Stimulated activated CD8-positive, alpha-beta memory T cell treated with anti-CD3 and anti-CD28 coated beads, Interleukin-7, amount 100 ng/mL, for 24 hours (primary cell): ENCODE data around the gene OARD1.
"Not testable (repeated sequence)": the region's sequence is repeated elsewhere in the genome, so short reads cannot be mapped to it uniquely, and the experiment has no call there.

Source experiments
- DNase-seq: peaks from one replicate; pipeline ENCODE4 v3.0.0-alpha.2; 2020; ENCODE audit warnings: low read depth

Gene OARD1, protein sequence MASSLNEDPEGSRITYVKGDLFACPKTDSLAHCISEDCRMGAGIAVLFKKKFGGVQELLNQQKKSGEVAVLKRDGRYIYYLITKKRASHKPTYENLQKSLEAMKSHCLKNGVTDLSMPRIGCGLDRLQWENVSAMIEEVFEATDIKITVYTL

DNA sequence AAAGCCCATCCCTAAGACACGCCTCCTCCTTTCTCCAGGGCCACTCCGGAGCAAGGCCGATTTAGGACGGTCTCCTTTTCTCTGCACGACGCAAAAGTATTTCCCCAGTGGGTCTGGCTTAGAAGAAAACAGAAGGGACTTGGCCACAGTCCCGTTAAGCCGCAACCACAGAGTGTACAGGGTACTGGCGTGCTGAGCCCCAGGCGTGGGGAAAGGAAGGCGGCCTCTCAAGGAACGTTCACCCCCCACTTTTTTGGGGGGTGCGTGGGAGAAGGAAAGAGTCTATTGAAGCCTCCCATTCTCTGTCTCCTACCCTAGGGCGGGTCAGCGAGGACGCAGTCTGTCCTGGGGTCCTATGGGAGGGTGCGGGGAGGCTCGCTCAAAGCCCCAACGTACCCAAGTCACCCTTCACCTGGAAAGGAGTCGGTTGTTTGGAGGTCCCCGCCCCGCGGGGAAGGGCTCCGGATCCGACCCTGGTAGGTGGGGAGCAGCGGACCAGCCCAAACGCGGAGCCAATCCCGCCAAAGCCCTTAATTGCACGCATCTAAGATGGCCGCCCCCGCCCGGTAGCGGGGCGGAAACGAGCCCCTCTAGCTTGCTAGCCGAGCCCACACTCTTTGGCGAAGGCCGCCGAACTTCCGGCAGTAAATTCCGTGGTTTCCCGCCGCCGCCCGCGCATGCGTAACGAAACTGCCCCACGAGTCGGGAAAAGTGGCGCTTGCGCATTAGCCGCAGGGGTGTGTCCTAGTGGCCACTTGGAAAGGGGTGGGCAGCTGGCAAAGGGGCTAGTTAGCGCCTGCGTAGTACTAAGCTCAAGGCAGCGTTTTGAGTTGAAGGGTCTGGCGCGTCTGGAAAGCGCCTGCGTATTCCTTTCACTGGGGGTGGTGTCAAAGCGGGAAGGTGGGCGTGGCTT lies at the start of gene OARD1:
Gene OARD1, minus strand, starts transcription at position 434 of the 913 bp plus-strand sequence. CDS start 722 bp downstream, outside the sequence.
- peak; percentile 100 for DNase-seq

DNA sequence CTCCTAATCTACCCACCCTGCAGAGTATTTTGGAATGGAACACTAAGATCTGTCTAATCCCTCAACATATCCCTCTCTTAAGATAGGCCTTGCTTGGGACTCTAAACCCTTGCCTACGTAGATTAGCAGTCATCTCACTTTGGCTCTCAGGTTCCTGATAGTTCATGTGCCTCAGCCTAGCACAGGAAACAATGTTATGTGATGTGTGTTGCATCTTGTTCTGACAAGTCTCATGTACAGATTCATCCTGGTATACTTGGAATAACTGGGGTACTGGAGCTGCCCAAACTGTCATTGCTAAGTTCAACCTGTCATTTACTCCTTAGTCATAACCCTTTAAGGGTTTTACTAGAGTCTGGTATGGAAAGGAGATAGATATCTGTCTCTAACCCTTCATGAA lies 47.9 kb upstream of the OARD1 start:
- no peak for DNase-seq

DNA sequence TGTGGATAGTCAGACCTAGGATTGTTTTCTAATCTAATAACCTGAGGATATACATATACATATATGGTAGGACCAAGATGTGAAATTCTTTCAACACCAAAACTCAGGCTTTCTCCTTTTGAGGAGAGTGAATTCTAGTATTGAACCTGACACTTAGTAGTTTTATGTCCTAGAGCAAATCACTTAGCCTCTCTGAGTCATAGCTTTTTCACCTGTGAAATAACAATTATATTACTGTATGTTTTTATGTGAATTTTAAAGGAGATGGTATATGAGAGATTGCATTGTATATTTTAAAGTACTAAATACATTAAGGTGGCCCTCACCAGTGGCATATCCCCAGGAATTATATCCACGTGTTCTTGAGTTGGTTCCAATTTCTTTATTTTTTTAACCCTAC lies 47.4 kb upstream of the OARD1 start:
- no peak for DNase-seq

DNA sequence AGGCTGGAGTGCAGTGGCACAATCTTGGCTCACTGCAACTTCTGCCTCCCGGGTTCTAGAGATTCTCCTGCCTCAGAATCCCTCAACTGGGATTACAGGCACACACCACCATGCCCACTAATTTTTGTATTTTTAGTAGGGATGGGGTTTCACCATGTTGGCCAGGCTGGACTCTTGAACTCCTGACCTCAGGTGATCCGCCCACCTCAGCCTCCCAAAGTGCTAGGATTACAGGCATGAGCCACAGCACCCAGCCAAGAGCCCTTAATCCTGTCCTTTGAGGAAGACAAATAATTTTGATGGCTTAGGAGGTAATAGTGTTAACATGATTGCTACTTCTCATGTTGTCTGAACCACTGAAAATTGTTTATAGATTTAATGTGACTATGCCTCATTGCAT lies 42.9 kb upstream of the OARD1 start:
- not testable (repeated sequence) for DNase-seq

DNA sequence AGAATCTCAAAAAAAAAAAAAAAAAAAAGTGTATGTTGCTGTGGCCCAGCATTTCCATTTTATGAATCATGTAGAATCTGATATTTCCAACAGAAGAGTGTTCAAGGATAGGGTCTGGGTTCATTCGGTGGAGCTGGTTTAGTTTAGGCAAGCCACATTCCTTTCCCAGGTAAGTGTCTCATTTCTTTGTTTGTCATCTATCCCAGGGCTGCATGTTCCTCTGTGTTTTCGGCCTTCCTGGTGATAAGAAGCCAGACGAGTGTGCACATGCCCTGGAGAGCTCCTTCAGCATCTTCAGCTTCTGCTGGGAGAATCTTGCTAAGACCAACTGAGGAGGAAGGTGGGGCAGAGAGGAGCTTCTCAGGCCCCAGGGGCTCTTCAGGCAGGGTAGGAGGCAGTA lies 38.9 kb upstream of the OARD1 start:
- no peak for DNase-seq

DNA sequence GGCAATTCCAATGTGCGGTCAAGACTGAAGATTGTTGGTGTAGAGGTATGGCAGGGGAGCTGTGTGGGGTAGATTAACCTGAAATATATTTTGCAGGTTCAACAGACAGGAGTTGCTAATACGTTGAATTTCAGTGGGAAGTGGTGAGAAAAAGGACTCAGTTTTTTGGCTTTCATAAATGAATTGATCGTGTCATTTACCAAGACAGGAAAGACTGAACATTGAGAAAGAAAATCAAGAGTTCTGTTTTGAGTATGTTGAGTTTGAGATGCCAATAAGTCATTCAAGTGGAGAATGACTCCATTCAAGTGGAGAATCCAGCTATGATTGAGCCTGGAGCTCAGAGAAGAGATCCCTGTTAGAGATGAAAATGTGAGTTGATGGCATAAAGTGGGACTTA lies 31.7 kb upstream of the OARD1 start:
- no peak for DNase-seq

DNA sequence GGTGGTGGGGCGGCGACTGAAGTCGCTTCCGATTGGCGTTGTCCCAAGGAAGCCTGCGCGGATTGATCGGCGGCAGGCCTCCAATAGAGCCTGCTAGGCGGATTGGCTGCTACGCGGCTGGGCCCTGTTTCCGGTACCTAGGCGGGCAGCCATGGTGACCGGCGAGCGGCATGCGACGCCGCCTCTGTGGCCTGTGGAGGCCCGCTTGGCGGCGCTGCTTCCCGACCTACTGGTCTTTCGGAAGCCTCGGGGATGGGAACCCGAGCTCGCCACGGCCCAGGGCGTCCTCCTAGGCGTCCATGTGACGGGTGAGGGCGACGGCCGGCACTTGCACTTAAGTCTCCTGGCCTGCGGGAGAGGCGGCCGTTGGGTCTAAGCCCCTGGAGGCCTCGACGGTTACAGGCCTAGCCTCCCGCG lies 28.7 kb upstream of the OARD1 start:
- no peak for DNase-seq

DNA sequence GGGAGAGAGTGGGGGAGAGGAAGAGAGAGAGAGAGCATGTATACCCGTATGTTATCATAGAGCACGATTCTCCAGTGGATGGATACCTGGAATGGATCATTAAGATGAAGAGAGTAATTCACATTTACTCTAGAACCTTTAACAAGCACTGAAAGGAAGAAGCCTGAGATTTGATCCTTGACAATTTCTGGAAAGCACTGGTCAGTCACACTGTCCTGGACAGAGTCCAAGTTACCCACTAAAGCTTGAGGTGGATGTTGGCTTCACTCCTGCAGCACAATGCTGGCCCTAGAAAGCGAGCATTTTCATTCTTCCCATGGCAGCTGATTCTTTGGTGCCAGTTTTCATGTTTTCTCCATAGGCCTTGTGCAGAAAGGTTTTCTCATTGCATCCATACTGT lies 26.2 kb upstream of the OARD1 start:
- no peak for DNase-seq

DNA sequence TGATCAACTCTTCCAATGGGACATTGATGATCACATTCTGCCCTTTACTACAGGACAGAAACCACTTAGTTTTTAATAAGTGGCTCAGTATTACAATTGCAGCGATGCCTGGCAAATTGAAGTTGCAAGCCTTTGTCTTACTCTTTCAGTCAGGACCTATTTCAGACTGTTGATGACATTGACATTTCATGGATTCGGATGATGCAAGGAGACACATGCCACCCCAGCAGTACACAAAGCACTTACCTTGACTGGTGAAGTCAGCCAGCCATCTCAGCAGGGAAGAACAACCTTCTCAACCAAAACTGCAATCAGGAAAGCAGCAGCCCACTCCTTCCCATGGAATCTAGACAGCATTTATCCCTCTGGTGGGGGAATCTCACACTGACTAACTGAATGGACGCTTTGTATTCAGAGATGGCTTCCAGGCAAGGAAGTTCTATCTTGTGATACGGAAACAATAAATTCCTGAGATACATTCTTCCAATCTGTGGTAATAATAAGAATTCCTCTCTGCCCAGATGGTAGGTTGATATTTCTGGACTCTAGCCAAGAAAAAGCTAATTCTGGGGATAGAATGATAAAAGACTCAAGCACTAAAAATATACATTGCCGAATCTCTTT lies 25.4 kb upstream of the OARD1 start:
- no peak for DNase-seq

DNA sequence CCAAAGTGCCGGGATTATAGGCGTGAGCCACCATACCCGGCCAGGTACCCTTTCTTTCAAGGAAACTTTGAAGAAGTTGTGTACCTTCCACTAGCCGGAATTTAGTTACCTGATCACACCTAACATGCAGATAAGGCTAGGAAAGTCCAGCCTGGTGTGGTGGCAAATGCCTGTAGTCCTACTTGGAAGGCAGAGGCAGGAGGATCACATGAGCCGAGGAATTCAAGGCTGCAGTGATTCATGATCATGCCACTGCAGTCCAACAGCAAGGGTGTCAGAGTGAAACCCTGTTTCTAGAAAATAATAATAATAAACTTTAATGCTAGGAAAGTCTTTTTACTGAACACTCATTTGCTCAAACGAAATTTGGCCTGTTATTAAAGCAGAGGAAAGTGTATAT lies 21.6 kb upstream of the OARD1 start:
- DNase-seq: no peak

DNA sequence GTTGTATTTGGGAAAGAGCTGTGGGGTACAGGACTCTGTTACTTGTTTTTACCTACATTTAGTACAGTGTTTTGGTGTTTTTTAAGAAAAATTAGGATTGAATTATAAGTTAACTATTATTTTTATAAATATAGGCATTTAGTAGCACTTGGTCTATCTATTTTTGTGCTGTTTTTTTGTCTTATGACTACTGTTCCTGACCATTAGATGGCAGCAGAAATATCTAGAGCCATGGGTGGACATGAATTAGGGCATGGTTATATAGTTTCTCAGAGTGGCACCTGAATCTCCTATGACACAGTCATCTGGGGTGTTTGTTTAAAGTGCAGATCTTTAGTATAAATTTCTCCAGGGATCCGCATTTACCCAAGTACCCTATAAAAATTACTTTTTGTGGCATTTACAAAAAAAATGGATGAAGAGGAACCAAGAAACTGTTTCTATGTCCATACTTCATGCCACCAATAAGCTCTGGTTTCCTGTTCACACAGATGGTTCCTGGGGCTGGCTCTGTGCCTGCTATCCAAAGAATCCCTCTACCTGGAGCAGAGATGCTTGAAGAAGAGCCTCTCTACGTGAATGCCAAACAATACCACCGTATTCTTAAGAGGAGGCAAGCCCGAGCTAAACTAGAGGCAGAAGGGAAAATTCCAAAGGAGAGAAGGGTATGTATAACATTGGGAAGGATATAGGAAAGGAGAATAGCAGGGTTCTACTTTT lies 20.4 kb upstream of the OARD1 start:
- no peak for DNase-seq

DNA sequence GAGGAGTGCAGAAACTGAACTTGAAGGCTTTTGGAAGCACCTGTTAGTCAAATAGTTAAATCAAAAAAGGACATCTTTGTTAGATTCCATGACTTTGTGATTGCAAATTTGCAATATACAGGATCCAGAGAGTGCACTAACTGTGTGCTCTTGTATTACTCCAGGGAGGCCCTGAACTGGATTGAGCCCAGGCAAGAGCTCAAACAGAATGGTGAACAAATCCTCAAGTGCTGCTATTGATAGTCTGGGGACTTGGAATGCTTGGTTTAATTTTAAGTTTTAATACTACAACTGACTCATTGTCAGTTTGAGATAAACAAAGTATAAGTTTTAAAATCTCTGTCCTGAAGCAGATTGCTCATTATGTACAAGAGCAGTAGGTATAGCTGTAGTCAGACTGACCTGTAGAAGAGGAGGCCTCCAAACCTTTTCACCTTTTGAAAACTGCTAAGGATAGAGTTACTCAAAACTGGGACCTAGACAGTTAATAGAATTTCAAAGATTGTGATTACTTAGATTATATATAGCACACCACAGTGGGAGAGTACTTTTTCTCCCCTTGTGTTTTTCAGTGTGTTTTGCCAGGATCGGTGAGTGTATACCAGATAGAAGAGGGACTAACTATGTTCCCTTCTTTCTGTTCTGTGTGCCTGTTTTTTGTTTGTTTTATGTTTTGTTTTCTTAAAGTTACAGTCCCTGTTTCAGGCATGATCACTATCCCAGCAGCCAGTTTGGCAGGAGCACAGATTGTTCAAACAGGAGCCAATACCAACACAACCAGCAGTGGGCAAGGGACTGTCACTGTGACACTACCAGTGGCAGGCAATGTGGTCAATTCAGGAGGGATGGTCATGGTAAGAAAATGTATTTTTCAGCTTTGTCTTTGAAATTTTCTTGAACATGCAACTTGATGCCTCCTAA lies 18.9 kb upstream of the OARD1 start:
- no peak for DNase-seq

DNA sequence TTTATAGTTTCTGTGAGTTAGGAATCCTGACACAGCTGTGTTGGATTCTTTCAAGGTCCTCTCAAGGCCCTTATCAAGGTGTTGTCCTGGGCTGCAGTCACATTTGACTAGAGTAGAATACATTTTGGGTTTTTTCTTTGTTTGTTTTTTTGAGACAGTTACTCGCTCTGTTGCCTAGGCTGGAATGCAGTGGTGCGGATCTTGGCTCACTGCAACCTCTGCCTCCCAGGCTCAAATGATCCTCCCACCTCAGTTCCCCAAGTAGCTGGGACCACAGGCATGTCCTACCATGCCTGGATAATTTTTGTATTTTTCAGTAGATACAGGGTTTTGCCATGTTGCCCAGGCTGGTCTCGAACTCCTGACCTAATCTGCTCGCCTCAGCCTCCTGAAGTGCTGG lies 16.3 kb upstream of the OARD1 start:
- DNase-seq: no peak

DNA sequence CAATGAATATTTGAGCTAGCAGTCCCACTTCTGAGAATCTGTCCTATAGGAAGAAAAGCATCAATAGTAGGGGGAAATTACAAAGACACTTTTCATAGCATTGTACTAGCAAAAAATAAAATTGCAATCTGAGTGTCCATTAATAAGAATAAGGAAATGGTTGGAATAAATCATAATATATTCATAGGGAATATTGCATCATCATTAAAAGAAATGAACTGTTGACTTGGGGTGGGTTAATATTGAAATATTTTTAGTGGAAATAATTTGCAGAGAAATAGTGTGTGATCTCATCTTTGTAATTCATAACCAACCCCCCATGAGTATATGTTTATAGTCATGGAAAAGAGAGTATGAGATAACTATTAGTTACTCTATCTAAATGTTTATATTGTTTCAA lies 13.0 kb upstream of the OARD1 start:
- no peak for DNase-seq

DNA sequence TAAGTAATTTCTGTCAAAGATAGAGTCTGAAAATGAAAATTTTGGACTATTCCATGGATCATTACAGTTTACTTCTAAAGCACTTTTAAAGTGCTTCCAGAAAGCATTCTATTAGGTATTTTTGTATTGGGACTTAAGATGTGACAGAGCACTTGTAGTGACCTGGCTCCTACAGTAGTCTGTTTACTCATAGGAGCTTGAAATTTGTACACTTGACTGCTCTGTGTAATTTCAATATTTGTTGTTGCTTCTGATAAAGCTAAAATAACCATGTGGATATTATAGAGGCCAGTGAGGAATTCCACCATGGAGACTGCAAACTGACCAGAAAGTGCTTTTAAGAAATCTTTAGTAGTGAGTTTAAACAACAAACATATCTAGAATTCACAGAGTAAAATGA lies 10.9 kb upstream of the OARD1 start:
- DNase-seq: no peak

DNA sequence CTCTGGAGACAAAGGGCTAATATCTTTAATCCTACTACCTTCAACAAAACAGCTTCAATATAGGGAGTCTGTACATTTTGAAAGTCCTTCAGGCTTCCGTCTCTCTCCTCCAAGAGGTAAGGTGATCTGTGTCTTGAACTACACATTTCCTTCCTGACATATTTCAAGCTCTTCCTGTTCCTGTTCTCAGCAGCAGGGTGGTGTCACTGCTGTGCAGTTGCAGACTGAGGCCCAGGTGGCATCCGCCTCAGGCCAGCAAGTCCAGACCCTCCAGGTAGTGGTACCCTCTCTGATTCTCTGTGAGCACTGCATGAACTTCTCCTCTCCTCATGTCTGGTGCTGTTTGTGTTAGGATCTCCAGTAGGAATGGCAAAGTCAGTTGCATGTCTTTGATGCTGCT lies 8.5 kb upstream of the OARD1 start:
- DNase-seq: no peak

DNA sequence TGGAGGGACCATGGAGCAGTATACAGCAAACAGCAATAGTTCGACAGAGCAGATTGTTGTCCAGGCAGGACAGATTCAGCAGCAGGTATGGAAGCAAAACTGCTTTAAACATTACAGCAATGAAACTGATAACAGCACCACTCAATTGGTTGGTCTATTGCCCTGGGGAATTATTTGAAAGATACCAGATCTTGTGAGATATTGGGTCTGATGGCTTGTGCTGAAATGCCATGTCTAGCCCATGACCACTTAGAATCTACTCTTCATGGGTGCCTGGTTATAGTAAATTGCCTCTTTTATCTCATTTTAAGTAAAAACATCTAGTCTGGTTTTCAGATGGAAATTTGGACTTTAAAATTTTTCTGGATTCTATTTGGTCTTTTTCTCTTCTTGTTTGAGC lies 6.9 kb upstream of the OARD1 start:
- DNase-seq: no peak

DNA sequence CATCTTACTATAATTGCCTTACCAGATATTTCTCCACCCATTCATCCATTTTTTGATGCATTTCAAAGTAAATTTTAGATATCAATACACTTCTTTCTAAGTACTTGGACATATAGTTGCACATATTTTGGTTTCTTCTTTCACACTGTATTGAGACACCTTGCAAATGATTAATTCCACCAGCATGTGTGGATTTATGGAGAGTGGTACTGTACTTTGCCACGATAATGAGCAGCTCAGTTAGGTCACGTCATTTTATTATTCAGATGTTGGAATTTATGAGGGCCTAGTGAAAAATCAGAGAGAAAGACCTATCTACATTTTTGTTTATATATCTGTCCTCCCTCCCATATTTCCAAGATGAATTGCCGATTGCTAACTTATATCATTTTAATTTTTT lies 5.9 kb upstream of the OARD1 start:
- no peak for DNase-seq

DNA sequence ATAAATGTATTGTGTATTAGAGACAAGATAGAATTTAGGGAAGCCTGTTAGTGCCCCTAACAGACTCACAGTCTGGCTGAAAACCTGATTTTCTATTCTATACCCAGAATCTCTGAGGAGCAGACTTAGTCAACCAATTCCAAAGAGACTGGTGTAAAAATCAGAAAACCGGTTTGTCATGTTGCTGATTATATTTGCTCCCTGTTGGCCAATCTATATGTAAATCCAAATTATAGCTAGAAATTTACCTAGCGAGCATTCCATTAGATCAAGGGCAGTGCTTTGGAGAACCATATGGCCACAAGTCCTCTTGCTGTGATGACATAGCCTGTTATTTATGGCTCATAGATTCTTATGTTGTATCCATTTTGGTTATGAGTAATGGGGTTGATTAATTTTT lies 5.4 kb upstream of the OARD1 start:
- no peak for DNase-seq

DNA sequence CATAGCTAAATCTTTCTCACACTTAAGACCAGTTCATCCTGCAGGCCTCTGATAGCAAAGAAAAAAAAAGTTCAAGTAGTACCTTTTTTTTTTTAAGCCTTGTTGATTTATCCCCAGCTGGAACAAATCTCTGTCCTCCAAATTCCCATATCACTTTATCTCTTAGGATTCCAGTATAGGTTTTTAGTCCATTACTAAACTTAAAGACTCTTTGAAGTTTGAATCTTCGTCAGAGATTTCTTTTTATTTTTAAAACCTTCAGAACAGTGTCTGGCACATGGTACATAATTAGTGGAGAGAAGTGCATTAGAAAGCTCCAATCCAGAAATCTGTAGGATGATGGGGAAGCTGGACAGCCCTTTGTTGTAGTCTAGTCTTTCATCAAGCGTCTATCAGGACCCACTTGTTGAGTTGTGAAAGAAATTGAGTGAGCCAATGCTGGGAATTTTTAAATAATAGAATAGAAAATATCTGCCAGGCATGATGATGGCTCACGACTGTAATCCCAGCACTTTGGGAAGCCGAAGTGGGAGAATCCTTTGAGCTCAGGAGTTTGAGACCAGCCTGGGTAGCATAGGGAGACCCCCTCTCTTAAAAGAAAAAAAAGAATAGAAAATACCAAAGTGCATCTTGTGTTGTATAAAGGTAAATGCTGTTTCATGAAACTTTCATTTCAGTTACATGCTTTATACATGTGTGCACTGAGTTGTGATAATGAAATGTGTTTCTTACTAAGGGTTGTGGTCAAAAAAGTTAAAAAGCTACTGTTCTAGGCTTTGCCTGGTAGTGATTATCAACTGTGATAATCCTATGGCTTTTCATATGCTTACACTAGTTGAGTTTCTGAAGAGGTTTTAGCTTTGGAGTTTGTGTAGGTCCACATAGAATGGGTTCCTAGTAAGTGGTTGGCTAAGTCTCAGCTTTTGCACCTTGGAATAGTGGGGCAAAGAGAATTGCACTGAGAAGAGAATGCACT lies 3.8 kb upstream of the OARD1 start:
- no peak for DNase-seq
